GM19025 (cell line): ENCODE data around the gene CALHM3.

ENCODE experiments used
- ATAC-seq: cut with Tn5 transposase; IDR thresholded peaks from one replicate; pipeline ENCODE4 v1.9.1; 2021; ENCODE audit warnings: mild to moderate bottlenecking, low read depth, moderate library complexity; ENCODE audit not compliant: unreplicated experiment

Gene CALHM3

DNA sequence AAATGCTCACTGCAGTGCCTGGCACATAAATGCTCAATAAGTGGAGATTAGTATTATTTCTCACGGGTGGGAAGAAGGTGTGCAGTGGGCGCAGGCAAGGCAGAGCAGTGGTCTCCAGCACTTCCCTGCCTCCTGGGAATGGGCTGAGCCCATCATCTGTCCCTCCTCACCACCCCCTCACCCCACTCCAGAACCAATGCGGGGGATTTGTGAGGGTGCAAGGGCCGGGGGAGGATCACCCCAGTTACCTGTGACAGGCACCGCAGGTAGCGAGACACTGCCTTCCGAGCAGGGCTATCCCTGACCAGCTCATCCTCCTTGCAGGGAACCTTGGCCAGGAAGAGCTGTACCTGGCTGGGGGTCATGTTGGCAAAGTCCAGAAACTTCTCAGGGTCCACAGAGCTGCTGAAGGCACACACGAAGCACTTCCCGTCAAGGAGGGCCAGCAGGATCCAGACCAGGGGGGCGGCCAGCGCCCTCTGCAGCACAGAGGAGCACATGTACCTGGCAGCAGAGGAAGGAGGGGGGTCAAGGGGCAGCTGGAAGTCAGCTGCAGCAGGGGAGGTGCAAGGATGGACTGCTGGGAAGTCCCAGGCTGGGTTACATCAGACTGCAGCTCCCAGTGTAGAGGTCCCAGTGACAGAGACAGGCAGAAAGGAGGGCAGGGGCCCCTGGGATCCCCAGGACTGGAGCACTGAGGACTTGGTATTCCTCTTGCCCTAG lies 2.8 kb downstream of the CALHM3 start:
- no peak for ATAC-seq

- no peak for ATAC-seq
Measured at GRCh38 chr10:103475437-103475836, 3.6 kb downstream of the CALHM3 start.

GRCh38 chr10:103474077-103474476 lies 5.0 kb downstream of the CALHM3 start:
- no peak for ATAC-seq

GRCh38 chr10:103473261-103473671 lies 5.8 kb downstream of the CALHM3 start:
- ATAC-seq: no peak

DNA sequence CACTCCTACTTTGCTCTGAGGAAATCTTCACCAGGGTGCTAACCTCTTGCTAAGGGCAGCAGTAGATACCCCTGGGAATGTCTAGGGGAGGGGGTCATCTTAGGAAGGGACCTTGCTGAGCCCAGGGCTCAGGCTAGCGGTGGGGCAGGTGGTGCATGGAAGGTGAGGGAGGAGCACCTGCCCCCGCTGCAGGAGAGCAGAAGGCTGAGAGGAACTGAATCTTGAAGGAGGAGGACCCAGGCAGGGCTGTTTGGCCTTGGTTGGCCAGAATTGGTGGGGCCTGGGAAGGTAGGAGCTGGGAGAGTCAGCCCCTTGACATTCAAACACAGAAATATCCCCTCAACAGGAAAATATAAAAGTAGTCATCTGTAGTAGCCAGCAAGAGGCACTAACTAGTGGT lies 7.0 kb downstream of the CALHM3 start:
- ATAC-seq: no peak

DNA sequence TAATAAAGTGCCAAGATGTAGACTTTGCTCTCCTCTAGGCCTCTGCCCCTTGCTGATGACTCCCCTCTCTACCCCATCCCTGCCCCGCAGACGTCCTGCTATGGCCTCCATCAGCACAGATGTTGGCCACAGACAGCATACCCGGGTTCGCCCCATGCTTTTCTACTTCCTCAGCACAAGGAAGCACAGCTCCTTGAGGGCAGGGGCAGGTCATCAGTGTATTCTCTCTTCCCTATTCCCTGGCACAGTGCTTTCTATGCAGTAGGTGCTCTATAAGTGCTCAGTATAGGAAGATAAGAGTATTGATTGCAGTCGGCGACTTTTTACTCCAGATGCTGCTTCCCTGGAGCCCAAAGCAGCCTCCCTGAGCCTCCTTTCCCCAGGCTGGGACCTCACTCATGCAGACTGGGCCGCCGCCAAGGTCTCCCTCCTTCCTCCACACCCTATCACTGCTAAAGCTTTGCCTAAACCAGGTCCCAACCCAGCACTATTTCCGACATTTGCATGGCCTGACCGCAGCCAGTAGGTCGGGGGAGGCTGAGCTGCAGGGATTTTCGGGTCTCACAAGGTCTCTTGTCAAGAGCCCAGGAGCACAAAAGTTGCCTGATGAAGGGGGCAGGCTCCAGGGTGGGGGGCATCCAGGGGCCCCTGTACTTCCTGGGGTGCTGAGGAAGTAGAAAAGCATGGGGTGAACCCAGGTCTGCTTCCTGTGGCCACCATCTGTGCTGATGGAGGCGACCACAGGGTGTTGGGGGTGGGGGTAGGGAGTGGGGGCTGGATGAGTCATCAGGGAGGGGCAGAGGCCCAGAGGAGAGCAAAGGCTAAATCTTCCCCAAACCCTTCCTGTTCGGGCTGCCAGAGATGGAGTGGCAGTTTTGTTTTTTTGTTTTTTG lies 8.0 kb downstream of the CALHM3 start:
- peak; percentile 63 for ATAC-seq

DNA sequence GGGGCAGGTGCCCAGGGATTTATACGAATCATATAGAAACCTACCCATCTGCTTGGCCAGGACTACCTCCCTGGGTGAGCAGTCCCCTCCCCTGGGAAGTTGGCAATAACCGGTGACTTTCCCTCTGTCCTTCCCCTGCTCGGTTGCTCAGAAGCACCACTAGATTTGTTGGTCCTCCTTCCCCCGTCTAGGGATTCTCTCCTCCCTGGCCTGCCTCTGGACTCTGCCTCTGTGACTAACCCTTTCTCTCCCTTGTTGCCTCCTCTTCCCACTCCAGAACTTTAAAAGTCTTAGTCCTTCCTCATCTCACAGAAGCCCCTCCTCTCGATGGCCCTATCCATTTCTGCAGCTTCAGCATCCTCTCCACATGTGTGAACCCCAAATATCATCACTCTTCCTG lies 9.8 kb downstream of the CALHM3 start:
- no peak for ATAC-seq

- ATAC-seq: peak; percentile 30
Measured at GRCh38 chr10:103467406-103467805, 11.6 kb downstream of the CALHM3 start.

GRCh38 chr10:103466734-103467133 lies 12.3 kb downstream of the CALHM3 start:
- ATAC-seq: no peak

- no peak for ATAC-seq
Measured at GRCh38 chr10:103465411-103466179, 13.4 kb downstream of the CALHM3 start.

DNA sequence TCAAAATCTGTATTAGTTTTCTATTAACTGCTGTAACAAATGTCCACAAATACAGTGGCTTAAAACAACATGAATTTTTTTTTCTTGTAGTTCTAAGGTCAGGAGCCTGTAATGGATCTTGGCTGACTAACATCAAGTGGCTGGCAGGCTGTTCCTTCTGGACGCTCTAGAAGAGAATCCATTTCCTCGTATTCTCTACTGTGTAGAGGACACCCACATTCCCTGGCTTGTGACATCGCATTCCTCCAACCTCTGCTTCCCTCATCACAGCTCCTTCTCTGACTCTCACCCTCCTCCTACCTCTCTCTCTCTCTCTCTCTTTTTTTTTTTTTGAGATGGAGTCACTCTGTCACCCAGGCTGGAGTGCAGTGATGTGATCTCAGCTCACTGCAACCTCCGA lies 15.5 kb downstream of the CALHM3 start:
- no peak for ATAC-seq

DNA sequence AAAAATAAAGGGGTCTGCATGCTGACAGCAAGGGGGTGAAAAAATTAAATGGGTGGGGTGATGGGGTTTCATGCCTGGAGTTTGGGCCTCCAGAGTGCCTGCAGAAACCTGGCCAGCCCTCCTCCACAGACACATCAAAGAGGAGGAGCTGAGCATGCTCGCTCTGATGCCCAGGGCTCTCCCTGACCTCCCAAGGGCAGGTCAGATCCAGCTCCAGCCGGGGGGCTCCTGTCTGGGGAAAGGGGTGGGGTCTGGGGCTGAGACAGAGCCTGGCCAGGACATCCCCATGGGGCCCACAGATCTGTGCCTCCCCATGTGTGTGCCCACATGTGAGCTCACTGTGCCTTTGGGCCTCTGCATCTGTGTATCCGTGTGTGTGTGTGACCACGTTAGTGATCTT lies 19.4 kb downstream of the CALHM3 start:
- ATAC-seq: no peak

DNA sequence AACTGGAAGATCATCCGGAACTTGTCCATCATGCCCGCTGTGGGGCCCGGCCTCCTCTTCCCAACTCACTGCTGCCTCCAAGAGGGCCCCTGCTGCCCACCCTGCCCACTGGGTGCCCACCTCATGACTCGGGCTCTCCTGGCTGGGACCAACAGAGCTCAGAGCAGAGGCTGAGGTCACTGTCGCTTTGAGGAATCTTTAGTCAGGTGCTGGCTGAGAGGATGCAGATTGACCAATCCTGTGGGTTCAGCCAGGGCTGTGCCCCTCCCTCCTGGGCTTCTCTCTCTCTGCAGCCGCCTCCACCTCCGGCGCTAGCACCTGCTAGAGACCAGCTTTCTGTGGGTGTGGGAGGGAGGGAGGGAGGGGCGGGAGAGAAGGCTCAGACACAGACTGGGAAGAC lies 20.3 kb downstream of the CALHM3 start, which contains the start of gene CALHM1:
Gene CALHM1 (minus strand): TSS at position 181 of the 400 bp plus-strand sequence. CDS start 149 bp downstream, at position 32.
- peak; percentile 48 for ATAC-seq

GRCh38 chr10:103457896-103458583 lies 21.0 kb downstream of the CALHM3 start:
- no peak for ATAC-seq

DNA sequence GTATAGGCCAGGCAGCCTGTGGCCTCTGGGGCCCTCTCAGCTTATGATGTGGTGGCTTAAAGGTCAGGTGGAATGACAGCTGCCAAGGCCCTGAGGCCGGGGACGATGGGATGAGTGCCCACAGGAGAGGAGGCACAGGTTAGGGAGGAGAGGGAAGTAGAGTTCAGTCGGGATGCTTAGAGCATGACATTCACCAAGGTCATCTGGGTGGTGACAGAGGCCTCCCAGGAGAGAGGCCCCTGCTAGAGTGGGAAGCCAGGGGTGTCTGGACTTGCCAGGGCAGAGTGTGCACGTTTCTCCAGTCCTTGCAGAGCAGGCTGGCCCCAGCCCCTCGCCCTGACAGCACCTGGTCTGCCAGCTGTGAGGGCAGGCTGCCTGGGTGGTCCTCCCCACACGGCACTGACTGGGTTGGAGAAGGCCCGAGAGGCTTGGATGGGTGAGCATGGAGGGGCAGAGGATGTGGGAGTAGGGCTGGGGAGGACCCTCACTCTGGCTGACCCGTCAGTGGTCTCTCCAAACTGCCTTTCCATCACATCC lies 21.8 kb downstream of the CALHM3 start:
- no peak for ATAC-seq

GRCh38 chr10:103456074-103456660 lies 22.9 kb downstream of the CALHM3 start:
- ATAC-seq: no peak

- ATAC-seq: no peak
Measured at GRCh38 chr10:103455235-103455634, 23.8 kb downstream of the CALHM3 start.

DNA sequence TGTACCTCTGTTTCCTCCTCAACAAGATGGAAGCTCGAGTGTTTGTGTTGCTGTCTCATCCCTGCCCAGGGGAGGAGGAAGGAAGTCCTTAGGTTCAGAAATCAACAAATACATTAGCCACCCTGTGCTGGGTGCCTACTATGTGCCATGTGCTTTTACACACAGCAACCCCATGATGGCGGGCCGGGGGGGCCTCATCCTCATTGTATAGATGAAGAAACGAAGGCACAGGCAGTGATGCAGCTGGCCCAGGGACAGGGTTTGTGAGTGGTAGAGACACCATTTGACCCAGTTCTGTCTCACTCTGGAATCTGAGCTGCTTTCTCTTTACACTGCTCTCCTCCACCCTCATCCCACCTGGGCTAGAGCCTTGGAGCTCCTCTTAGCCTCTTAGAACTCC lies 25.0 kb downstream of the CALHM3 start:
- no peak for ATAC-seq

- ATAC-seq: no peak
Measured at GRCh38 chr10:103452506-103453230, 26.4 kb downstream of the CALHM3 start.
